ENCODE data around the gene CUTC.
"Not testable (repeated sequence)": the region's sequence is repeated elsewhere in the genome, so short reads cannot be mapped to it uniquely, and the experiment has no call there.

Gene CUTC

DNA sequence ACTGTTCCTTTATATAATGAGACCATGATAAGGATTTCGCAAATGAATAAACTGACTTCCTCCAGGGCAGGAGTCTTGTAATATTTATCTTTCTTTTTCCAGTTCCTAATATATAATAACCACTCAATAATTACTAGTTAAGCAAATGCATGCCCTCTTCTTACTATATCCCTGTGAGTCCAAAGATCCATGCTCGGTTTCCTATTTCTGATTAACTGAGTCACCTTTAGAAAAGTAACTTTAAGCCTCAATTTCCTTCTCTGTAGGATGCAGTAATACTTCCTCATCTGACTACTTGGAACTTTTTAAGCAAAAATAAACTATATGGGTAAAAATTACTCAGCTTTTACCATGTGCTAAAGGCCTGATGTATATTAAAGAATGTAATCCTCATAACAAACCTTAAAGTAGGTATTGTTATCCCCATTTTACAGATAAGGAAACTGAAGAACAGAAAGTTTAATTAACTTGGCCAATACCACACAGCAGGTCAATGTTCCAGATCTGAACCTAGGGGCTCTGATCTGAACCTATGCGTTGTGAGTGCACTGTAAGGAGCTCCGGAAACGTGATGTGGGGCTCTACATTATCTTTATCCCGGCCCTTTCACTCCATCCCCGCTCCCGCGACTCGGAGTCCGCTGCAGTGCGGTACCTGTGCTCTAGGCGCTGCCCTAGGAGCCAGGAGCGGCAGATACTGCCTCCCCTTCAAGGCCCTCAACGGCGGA, 565 bp upstream of the CUTC start:
- H3K27ac ChIP-seq: peak overlapping the region; percentile 87
- TF ChIP-seq CTCF (conservative IDR thresholded peaks at IDR 0.05): no peak

DNA sequence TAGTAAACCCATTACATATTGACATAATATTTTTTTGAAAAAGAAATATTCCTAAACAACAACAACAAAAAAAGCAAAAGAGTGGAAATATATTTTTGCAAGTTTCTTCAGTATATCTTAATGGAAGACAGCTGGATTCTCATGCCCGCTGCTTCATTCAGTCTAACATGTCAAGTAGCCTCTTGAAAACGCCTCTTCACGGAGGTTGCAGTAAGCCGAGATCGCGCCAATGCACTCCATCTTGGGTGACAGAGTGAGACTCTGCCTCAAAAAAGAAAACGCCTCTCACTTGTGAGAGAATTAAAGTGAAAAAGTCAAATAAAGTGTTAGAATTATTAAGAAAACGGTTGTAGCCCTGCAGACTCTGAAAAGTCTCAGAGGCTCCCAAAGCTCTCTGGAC, 1.3 kb downstream of the CUTC start:
- H3K27ac ChIP-seq: peak overlapping the region; percentile 87
- no peak for TF ChIP-seq CTCF (conservative IDR thresholded peaks at IDR 0.05)

DNA sequence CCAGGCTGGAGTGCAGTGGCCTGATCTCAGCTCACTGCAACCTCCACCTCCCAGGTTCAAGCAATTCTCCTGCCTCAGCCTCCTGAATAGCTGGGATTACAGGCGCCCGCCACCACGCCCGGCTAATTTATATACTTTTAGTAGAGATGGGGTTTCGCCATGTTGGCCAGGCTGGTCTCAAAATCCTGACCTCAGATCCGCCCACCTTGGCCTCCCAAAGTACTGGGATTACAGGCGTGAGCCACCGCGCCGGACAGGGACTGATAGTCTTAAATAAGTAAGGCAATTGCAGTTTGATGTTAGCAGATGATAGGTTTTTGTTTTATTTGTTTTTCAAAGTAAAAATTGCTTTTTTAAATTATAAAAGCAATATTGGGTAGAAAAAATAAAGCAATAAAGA, 2.1 kb downstream of the CUTC start:
- not testable (repeated sequence) for H3K27ac ChIP-seq

DNA sequence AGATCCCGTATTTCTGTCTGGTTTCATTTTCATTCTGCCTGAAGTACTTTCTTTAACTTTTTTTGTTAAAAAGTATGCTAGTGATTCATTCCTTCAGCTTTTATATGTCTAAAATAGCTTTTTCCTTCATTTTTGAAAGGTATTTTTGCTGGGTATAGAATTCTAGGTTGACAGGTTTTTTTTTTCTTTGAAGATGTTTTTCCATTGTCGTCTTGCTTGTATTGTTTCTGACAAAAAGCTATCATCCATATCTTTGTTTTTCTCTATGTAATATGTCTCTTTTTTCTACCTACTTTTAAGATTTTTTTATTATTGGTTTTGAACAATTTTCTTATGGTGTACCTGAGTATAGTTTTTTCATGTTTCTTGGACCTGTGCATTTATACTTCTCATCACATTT, 8.2 kb downstream of the CUTC start:
- TF ChIP-seq CTCF (conservative IDR thresholded peaks at IDR 0.05): no peak
- H3K27ac ChIP-seq: no peak overlapping the region

DNA sequence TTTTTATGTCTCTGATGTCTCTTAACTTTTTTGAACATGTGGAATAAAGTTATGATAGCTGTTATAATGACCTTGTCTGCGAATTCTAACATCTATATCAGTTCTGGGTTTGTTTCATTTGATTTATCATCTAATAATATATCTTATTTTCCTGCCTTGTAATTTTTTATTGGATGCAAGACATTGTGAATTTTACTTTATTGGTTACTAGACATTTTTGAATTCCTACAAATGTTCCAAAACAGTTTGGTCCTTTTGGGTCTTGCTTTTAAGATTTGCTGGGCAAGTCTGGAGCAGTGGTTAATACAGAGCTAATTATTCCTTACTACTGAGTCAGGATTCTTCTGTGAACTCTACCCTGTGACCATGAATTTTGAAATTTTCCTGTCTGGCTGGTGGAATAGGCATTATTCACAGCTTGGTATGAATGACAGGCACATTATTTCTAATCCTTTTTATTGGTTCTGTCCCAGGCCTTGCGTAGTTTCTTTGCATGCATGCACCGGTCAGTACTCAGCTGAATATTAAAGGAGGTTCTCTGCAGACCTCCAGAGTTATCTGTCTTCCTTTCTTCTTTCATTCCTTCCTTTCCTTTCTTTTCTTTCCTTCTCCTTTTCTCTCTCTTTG, 9.0 kb downstream of the CUTC start:
- TF ChIP-seq CTCF (conservative IDR thresholded peaks at IDR 0.05): no peak
- H3K27ac ChIP-seq: no peak overlapping the region

DNA sequence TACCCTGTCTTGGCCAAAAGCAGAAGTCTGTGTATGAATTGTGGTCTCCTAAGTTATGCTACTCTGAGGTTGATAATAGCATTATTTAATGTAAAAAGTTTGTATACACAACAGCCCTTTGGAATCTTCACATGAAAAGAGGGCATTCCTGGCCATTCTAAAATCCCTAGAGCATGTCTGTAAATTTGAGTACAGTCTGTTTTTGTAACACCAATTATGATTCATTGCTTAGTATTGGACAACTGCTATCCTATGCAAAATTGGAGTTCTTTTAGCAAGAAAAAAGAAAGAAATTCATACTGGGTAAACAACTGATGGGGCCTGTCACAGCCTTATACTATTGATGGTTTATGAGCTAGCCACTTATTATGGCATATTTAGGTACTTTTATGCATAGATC, 10.2 kb downstream of the CUTC start:
- no peak overlapping the region for H3K27ac ChIP-seq
- TF ChIP-seq CTCF (conservative IDR thresholded peaks at IDR 0.05): no peak

DNA sequence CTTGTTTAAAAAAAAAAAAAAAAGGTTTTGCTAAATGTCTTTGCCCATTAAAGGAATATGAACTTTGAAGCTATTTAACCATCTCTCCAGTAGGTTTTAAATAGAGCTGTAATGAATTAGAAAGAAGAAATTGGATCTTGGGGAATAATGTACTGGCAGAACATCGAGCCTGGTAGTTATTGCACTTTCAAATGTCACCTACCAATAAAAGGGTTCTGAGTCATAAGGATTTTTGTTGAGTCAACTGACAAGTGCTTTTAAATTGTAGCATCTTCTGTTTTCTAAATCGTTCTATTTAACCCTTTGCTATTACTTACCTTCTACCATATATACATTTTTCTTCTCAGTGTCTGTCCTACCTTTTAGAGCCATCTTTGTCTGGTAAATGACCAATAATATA, 10.7 kb downstream of the CUTC start:
- H3K27ac ChIP-seq: no peak overlapping the region
- TF ChIP-seq CTCF (conservative IDR thresholded peaks at IDR 0.05): no peak

- no peak overlapping the region for H3K27ac ChIP-seq
- TF ChIP-seq CTCF (conservative IDR thresholded peaks at IDR 0.05): no peak
These were observed 11.8 kb downstream of the CUTC start for GRCh38 chr10:99743841-99744240.

DNA sequence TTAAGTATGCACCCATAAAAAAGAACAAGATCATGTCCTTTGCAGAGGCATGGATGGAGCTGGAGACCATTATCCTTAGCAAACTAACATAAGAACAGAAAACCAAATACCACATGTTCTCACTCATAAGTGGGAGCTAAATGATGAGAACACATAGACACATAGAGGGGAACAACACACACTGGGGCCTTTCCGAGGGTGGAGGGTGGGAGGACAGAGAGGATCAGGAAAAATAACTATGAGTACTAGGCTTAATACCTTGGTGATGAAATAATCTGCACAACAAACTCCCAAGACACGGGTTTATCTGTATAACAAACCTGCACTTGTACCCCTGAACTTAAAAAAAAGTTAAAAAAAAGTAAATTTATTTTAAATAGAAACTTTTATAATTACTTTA, 14.1 kb downstream of the CUTC start:
- H3K27ac ChIP-seq: not testable (repeated sequence)

Data from VCaP (cell line).